T-cell (primary cell): Measurements from ENCODE around the gene SLC41A2. TPM values are rescaled to one million over a fixed set of nuclear protein-coding genes. Genes with fewer than 3 reads are reported as not detected.
"Not testable (repeated sequence)": the region's sequence is repeated elsewhere in the genome, so short reads cannot be mapped to it uniquely, and the experiment has no call there.

Experiments used
- ATAC-seq, 4 experiments: fragments of 200-7000 bp in 3 of 4; fragments of 150-1000 bp in 1 of 4; cut with Tn5 transposase; replicated peaks in 1 of 4; 1 replicate in 3 of 4; 2 replicates in 1 of 4; pipeline ENCODE4 v1.10.0; 2021; ENCODE audit warnings: moderate library complexity in 3 of 4, mild to moderate bottlenecking in 2 of 4, moderate number of reproducible peaks in 1 of 4
- CTCF ChIA-PET, 2 donors: fragments of 300-600 bp; sonication (Branson Sonifier 250); formaldehyde crosslinking; loops; one replicate each; lab custom pipeline; 2022; ENCODE audit warnings: antibody characterized with exemption in 2 of 2; lab: Charles Lee
- POLR2A ChIA-PET, 2 donors: fragments of 300-600 bp; sonication (Branson Sonifier 250); formaldehyde crosslinking; loops; one replicate each; lab custom pipeline; 2022; ENCODE audit warnings: antibody characterized with exemption in 2 of 2; lab: Charles Lee
- DNase-seq, 35 experiments: peaks; one replicate each; pipeline versions ENCODE4 v3.0.0 to v3.0.0-alpha.2; 2013 to 2023
- H3K27ac ChIP-seq: one replicate; pipeline ENCODE4 v1.5.1; 2013; ENCODE audit warnings: low read length
- H3K27me3 ChIP-seq, 2 experiments: replicated peaks in 1 of 2; 1 replicate in 1 of 2; 2 replicates in 1 of 2; pipeline versions ENCODE4 v1.6.1 to v1.7.0; 2013; ENCODE audit warnings: low read length in 1 of 2, mixed read lengths in 1 of 2; ENCODE audit not compliant: control insufficient read depth in 2 of 2, insufficient read depth in 2 of 2; ENCODE audit errors: extremely low read depth in 1 of 2
- H3K36me3 ChIP-seq, 2 donors: 1 replicate in 1 of 2; 2 replicates in 1 of 2; pipeline versions ENCODE4 v1.6.1 to v1.7.0; 2013; ENCODE audit warnings: low read length in 1 of 2; ENCODE audit not compliant: control insufficient read depth in 2 of 2, insufficient read depth in 1 of 2; ENCODE audit errors: extremely low read depth in 1 of 2
- H3K4me1 ChIP-seq, 2 experiments: 1 replicate in 1 of 2; 2 replicates in 1 of 2; pipeline versions ENCODE4 v1.6.1 to v1.7.0; 2013; ENCODE audit warnings: low read length in 2 of 2, mixed read lengths in 1 of 2; ENCODE audit not compliant: insufficient read depth in 2 of 2, control insufficient read depth in 1 of 2; ENCODE audit errors: extremely low read depth in 1 of 2
- H3K4me3 ChIP-seq, 2 donors: 1 replicate in 1 of 2; 2 replicates in 1 of 2; pipeline versions ENCODE4 v1.5.1 to v1.7.0; 2013; ENCODE audit warnings: mild to moderate bottlenecking in 2 of 2, low read length in 1 of 2, moderate library complexity in 1 of 2; ENCODE audit not compliant: control insufficient read depth in 1 of 2; ENCODE audit errors: extremely low read depth in 1 of 2
- H3K9me3 ChIP-seq: 2 replicates; pipeline ENCODE4 v1.7.0; 2013
- H3K27ac Mint-ChIP-seq, 2 donors: one replicate each; pipeline ENCODE4 v1.8.0; 2020 to 2021; ENCODE audit warnings: mild to moderate bottlenecking in 2 of 2, mixed read lengths in 2 of 2
- H3K27me3 Mint-ChIP-seq, 2 donors: one replicate each; pipeline ENCODE4 v1.8.0; 2021 to 2022; ENCODE audit warnings: mixed read lengths in 2 of 2
- H3K36me3 Mint-ChIP-seq: one replicate; pipeline ENCODE4 v1.8.0; 2021; ENCODE audit warnings: mixed read lengths
- H3K4me1 Mint-ChIP-seq, 3 donors: one replicate each; pipeline ENCODE4 v1.8.0; 2020 to 2022; ENCODE audit warnings: mixed read lengths in 3 of 3, mild to moderate bottlenecking in 1 of 3
- H3K4me3 Mint-ChIP-seq, 3 donors: one replicate each; pipeline ENCODE4 v1.8.0; 2020 to 2022; ENCODE audit warnings: mild to moderate bottlenecking in 3 of 3, mixed read lengths in 3 of 3, moderate library complexity in 3 of 3
- H3K9me3 Mint-ChIP-seq, 3 donors: one replicate each; pipeline ENCODE4 v1.8.0; 2020 to 2022; ENCODE audit warnings: mixed read lengths in 3 of 3
- WGBS: methylation state at CpG from one replicate; pipeline ENCODE4 v1.1.5; 2013; ENCODE audit warnings: missing lambda C conversion rate; ENCODE audit not compliant: insufficient coverage; 5-methylcytosine and 5-hydroxymethylcytosine counted together
- total RNA-seq, 35 experiments: library from RNA in 6 of 35; stranded (reverse) in 6 of 35; fragments of 120-200 nt in 1 of 35; gene quantifications; one replicate each; pipeline versions ENCODE4 v1.2.1 to v1.2.4 and lab custom pipeline; 2013 to 2026

The SLC41A2 gene
- total RNA-seq, 5 donors from 2014 or later (not counting 1 experiment from before 2014, with no cell fraction given) = 2.4 to 3.8 (median 3.4) TPM

GRCh38 chr12:104991565-104992128 lies 33.6 kb upstream of the SLC41A2 start:
- H3K4me3 ChIP-seq = no peak overlapping the region
- ATAC-seq = no peak
- no peak for DNase-seq
- peaks cover 10 to 51% of the 10 kb centered on the region in 2 donors for H3K36me3 ChIP-seq
- peaks cover 8 to 9% of the 10 kb centered on the region in 2 experiments for H3K4me1 ChIP-seq
- H3K9me3 ChIP-seq = no peaks in the 10 kb centered on the region
- H3K27ac ChIP-seq = no peak overlapping the region
- H3K27ac Mint-ChIP-seq = no peak overlapping the region
- H3K36me3 Mint-ChIP-seq = peaks cover 64% of the 10 kb centered on the region
- H3K27me3 ChIP-seq = no peaks in the 10 kb centered on the region
- no peaks in the 10 kb centered on the region for H3K9me3 Mint-ChIP-seq
- H3K4me1 Mint-ChIP-seq = peaks cover 21 to 23% (median 23%) of the 10 kb centered on the region in 3 donors
- POLR2A ChIA-PET = no interaction called here
- 71% methylated on average over 1 of the region's 3 CpGs for WGBS
- no peaks in the 10 kb centered on the region for H3K27me3 Mint-ChIP-seq
- CTCF ChIA-PET = no interaction called here
- H3K4me3 Mint-ChIP-seq = no peak overlapping the region

DNA sequence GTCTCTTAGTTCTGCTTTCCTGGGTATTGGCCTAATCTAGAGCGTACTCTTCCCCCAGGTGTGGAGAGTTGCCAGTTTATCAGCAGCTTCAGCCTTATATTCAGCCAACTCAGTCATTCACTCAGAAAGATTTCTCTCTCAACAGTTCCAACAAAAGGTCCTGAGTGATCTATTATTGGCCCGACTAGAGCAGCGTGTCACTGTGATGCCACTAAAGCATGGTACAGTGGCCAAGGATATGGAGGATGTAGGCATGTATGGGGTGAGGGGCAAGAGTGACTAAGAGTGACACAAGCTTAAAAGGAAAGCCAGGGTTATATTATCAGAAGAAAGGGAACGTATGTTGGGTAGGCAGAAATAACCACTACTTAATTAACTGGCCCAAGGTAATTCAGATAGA lies 32.9 kb upstream of the SLC41A2 start:
- Histone ChIP-seq H3K27ac (no peak overlapping the region), H3K36me3 (peaks cover 10 to 49% of the 10 kb centered on the region in 2 donors), H3K9me3 (no peaks in the 10 kb centered on the region), H3K27me3 (no peaks in the 10 kb centered on the region), H3K4me3 (no peak overlapping the region), H3K4me1 (peaks cover 8 to 11% of the 10 kb centered on the region in 2 experiments)
- ChIA-PET POLR2A (no interaction called here), CTCF (no interaction called here)
- 93% methylated on average over 2 of the region's 4 CpGs for WGBS
- ATAC-seq (no peak), DNase-seq (no peak)
- no peaks in the 10 kb centered on the region for H3K27me3 Mint-ChIP-seq
- H3K4me3 Mint-ChIP-seq = no peak overlapping the region
- no peak overlapping the region for H3K27ac Mint-ChIP-seq
- no peaks in the 10 kb centered on the region for H3K9me3 Mint-ChIP-seq
- H3K36me3 Mint-ChIP-seq = peaks cover 60% of the 10 kb centered on the region
- peaks cover 24 to 27% (median 25%) of the 10 kb centered on the region in 3 donors for H3K4me1 Mint-ChIP-seq

DNA sequence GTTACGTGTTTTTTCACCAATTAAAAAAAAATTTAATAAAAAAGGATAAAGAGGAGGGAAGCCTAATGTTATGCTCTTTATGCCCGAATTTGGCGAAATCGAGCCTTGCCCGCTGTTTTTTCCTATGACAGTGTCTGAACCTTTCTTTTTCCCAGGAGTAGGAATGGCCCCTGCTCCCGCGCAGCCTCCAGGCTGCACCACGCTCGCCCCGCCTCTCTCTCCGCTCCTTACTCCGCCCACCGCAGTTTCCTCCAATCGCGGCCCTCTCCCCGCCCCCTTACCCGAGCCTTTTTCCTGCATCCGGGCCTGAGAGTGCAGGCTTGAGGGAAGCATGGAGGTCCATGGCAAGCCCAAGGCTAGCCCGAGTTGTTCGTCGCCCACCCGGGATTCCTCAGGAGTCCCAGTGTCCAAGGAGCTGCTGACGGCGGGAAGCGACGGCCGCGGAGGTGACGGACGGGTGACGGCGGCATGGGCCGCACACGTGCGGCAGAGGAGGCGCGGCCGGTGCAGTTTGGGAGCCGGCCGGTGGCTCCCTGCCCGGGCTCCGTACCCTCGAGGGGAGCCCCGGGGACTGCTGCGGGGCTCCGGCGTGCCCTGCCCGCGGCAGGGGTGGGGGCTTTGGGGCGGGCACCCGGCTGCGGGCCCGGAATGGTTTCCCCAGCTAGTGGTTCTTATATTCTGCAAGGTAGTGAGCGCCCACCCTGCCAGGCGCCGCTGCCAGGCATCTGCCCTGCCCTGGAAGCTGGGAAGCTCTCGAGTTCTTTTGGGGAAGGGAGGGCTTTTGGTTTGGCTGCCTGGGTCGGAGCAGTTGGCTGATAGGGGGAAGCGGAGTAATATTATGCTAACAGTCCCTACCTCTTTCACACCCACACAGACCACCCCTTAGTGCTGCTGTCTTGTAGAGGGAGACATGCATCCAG lies 28.2 kb upstream of the SLC41A2 start, which contains the start of gene NOPCHAP1:
TSS of gene NOPCHAP1 (plus strand) at position 295 of the 920 bp plus-strand sequence. CDS start at position 332, 37 bp downstream.
- WGBS = 0% methylated on average over 42 of the region's 59 CpGs
- ATAC-seq (peak; percentile 99 to 100 (median 100)), DNase-seq (peak; percentile 59 to 87 (median 78))
- peaks cover 24% of the 10 kb centered on the region for H3K36me3 Mint-ChIP-seq
- H3K9me3 Mint-ChIP-seq = no peaks in the 10 kb centered on the region
- H3K27ac Mint-ChIP-seq = peak within 1 kb of the TSS; percentile 57 to 83
- peaks cover 11 to 15% of the 10 kb centered on the region in 2 experiments for H3K4me1 ChIP-seq
- CTCF ChIA-PET = interaction anchor here (1.0 to 1.2 kb wide), 2 partner anchors 11 to 604 kb away, joined by 3 read pairs; no protein-coding TSS in a partner anchor
- peaks cover 3 to 5% of the 10 kb centered on the region in 2 donors for H3K27me3 Mint-ChIP-seq
- H3K27ac ChIP-seq = no peak within 1 kb of the TSS
- peaks cover 5 to 14% of the 10 kb centered on the region in 2 donors for H3K36me3 ChIP-seq
- H3K4me1 Mint-ChIP-seq = peaks cover 30 to 37% (median 34%) of the 10 kb centered on the region in 3 donors
- peaks cover 0 to 2% of the 10 kb centered on the region in 2 experiments for H3K27me3 ChIP-seq
- POLR2A ChIA-PET = interaction anchor here in 1 of 2 donors (0.6 kb wide), 1 partner anchor 306 kb away, joined by 3 read pairs; no protein-coding TSS in a partner anchor
- peak within 1 kb of the TSS; percentile 87 to 90 (median 89) for H3K4me3 Mint-ChIP-seq
- no peaks in the 10 kb centered on the region for H3K9me3 ChIP-seq
- peak within 1 kb of the TSS; percentile 57 to 85 for H3K4me3 ChIP-seq

DNA sequence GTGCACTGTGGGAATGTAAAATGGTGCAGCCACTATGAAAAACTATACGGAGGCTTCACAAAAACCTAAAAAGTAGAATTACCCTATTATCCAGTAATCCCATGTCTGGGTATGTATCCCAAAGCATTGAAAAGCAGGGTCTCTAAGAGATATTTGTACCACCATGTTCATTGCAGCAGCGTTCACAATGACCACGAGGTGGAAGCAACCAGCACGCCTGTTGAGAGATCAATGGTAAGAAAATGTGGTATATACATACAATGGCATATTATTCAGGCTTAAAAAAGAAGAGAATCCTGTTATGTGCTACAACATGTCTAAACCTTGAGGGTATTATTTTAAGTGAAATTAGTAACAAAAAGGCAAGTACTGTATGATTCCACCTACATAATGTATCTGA lies 27.1 kb upstream of the SLC41A2 start:
- POLR2A ChIA-PET = no interaction called here
- H3K36me3 ChIP-seq = peaks cover 0 to 4% of the 10 kb centered on the region in 2 donors
- Mint-ChIP-seq H3K9me3 (no peaks in the 10 kb centered on the region), H3K27me3 (peaks cover 3 to 5% of the 10 kb centered on the region in 2 donors), H3K27ac (no peak overlapping the region), H3K4me1 (peaks cover 30 to 37% (median 34%) of the 10 kb centered on the region in 3 donors), H3K36me3 (peaks cover 16% of the 10 kb centered on the region), H3K4me3 (peak overlapping the region; percentile 87 to 90 (median 89))
- H3K4me1 ChIP-seq = peaks cover 11 to 15% of the 10 kb centered on the region in 2 experiments
- no peak overlapping the region for H3K27ac ChIP-seq
- H3K9me3 ChIP-seq = no peaks in the 10 kb centered on the region
- ATAC-seq (no peak), DNase-seq (no peak)
- H3K4me3 ChIP-seq = no peak overlapping the region
- CTCF ChIA-PET = no interaction called here
- 80% methylated on average over 1 of the region's 4 CpGs for whole genome bisulfite sequencing
- H3K27me3 ChIP-seq = peaks cover 0 to 2% of the 10 kb centered on the region in 2 experiments

DNA sequence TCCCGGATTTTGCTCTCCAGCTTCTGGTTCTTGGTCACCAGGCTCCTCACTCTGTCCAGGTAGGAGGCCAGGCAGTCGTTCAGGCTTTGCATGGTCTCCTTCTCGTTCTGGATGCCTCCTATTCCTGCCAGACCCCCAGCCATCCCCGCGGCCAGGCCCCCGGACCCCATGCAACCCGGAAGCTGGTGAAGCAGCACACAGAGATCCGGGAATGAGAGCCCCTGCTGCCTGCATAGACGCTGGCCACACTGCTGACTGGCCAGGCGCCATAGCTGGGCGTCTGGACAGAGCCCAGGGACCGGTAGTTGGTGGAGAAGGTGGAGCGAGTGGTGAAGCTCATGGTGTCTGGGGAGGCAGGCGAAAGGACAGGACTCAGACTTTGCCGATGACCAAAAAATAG lies 19.6 kb upstream of the SLC41A2 start:
- H3K4me1 Mint-ChIP-seq, CTCF ChIA-PET, H3K4me3 Mint-ChIP-seq, H3K27ac ChIP-seq, H3K27ac Mint-ChIP-seq, ATAC-seq, H3K4me1 ChIP-seq, H3K4me3 ChIP-seq, H3K27me3 ChIP-seq, H3K36me3 Mint-ChIP-seq, H3K9me3 Mint-ChIP-seq, H3K36me3 ChIP-seq, POLR2A ChIA-PET, H3K27me3 Mint-ChIP-seq, DNase-seq, H3K9me3 ChIP-seq: not testable (repeated sequence)
- WGBS = 85% methylated on average over 14 of the region's 15 CpGs

DNA sequence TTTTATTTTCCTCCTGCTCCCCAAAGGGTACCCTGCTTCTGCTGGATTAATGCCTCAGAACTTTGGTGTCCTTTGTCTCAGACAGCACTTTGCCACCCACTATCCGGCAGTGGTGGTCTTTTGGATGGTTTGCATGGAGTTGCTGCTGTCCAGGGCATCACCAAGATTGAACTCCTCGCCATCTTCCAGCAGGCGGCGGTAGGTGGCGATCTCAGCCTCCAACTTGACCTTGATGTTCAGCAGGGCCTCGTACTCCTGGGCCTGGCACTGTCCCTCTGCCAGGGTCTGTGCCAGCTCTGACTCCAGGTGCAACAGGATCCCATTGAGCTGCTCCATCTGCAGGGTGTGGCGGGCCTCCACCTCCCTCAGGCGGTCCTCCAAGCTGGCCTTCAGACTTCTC lies 18.6 kb upstream of the SLC41A2 start:
- Mint-ChIP-seq H3K4me3 (no peak overlapping the region), H3K4me1 (no peaks in the 10 kb centered on the region), H3K27me3 (no peaks in the 10 kb centered on the region), H3K9me3 (no peaks in the 10 kb centered on the region), H3K27ac (no peak overlapping the region), H3K36me3 (no peaks in the 10 kb centered on the region)
- 92% methylated on average over 7 of the region's 8 CpGs for WGBS
- ATAC-seq (no peak), DNase-seq (peak in 1 of 35 experiments; percentile 8)
- ChIA-PET POLR2A (interaction anchor here in 1 of 2 donors (0.6 kb wide), 1 partner anchor 408 kb away, joined by 3 read pairs; no protein-coding TSS in a partner anchor), CTCF (no interaction called here)
- no peaks in the 10 kb centered on the region for H3K4me1 ChIP-seq
- no peak overlapping the region for H3K27ac ChIP-seq
- H3K36me3 ChIP-seq = no peaks in the 10 kb centered on the region
- H3K27me3 ChIP-seq = peaks cover 0 to 5% of the 10 kb centered on the region in 2 experiments
- no peak overlapping the region for H3K4me3 ChIP-seq
- no peaks in the 10 kb centered on the region for H3K9me3 ChIP-seq
